ENCODE results near the gene CHST11.

The CHST11 gene

GRCh38 chr12:104421343-104421742 is 35.4 kb upstream of the CHST11 start:
- no peak for TF ChIP-seq POLR2A (IDR thresholded peaks at IDR 0.05; ENCODE audit: low read depth, low read length)
- no peak for FAIRE-seq
- no peak for DNase-seq (ENCODE audit: insufficient read length, low spot score)

- TF ChIP-seq POLR2A (IDR thresholded peaks at IDR 0.05; ENCODE audit: low read depth, low read length) = no peak
- FAIRE-seq = no peak
- DNase-seq (ENCODE audit: insufficient read length, low spot score) = no peak
Measured at GRCh38 chr12:104422441-104422840, 34.3 kb upstream of the CHST11 start.

GRCh38 chr12:104423273-104423672 is 33.5 kb upstream of the CHST11 start:
- DNase-seq (ENCODE audit: insufficient read length, low spot score) (no peak), FAIRE-seq (no peak)
- no peak for TF ChIP-seq POLR2A (IDR thresholded peaks at IDR 0.05; ENCODE audit: low read depth, low read length)

- FAIRE-seq (no peak), DNase-seq (ENCODE audit: insufficient read length, low spot score) (no peak)
- TF ChIP-seq POLR2A (IDR thresholded peaks at IDR 0.05; ENCODE audit: low read depth, low read length) = no peak
Measured at GRCh38 chr12:104423809-104424208, 32.9 kb upstream of the CHST11 start.

- FAIRE-seq = no peak
- TF ChIP-seq POLR2A (IDR thresholded peaks at IDR 0.05; ENCODE audit: low read depth, low read length) = no peak
- no peak for DNase-seq (ENCODE audit: insufficient read length, low spot score)
Measured at GRCh38 chr12:104424955-104425354, 31.8 kb upstream of the CHST11 start.

- DNase-seq (ENCODE audit: insufficient read length, low spot score) (no peak), FAIRE-seq (no peak)
- no peak for TF ChIP-seq POLR2A (IDR thresholded peaks at IDR 0.05; ENCODE audit: low read depth, low read length)
Measured at GRCh38 chr12:104425614-104426013, 31.1 kb upstream of the CHST11 start.

GRCh38 chr12:104426926-104427546 is 29.7 kb upstream of the CHST11 start:
- TF ChIP-seq POLR2A (IDR thresholded peaks at IDR 0.05; ENCODE audit: low read depth, low read length) = no peak
- DNase-seq (ENCODE audit: insufficient read length, low spot score) = no peak
- no peak for FAIRE-seq

- no peak for FAIRE-seq
Measured at GRCh38 chr12:104427547-104427938, 29.2 kb upstream of the CHST11 start.

GRCh38 chr12:104433061-104433460 is 23.7 kb upstream of the CHST11 start:
- no peak for TF ChIP-seq POLR2A (IDR thresholded peaks at IDR 0.05; ENCODE audit: low read depth, low read length)
- no peak for FAIRE-seq
- no peak for DNase-seq (ENCODE audit: insufficient read length, low spot score)

More at GRCh38 chr12:104427547-104427938, 29.2 kb upstream of the CHST11 start:
- DNase-seq (ENCODE audit: insufficient read length, low spot score) = no peak
- TF ChIP-seq POLR2A (IDR thresholded peaks at IDR 0.05; ENCODE audit: low read depth, low read length) = no peak

- FAIRE-seq = no peak
Measured at GRCh38 chr12:104434129-104434528, 22.6 kb upstream of the CHST11 start.

GRCh38 chr12:104435175-104435574 is 21.6 kb upstream of the CHST11 start:
- no peak for DNase-seq (ENCODE audit: insufficient read length, low spot score)
- no peak for FAIRE-seq
- TF ChIP-seq POLR2A (IDR thresholded peaks at IDR 0.05; ENCODE audit: low read depth, low read length) = no peak

More at GRCh38 chr12:104434129-104434528, 22.6 kb upstream of the CHST11 start:
- TF ChIP-seq POLR2A (IDR thresholded peaks at IDR 0.05; ENCODE audit: low read depth, low read length) = no peak
- no peak for DNase-seq (ENCODE audit: insufficient read length, low spot score)

GRCh38 chr12:104435765-104436164 is 21.0 kb upstream of the CHST11 start:
- no peak for FAIRE-seq
- DNase-seq (ENCODE audit: insufficient read length, low spot score) = no peak
- no peak for TF ChIP-seq POLR2A (IDR thresholded peaks at IDR 0.05; ENCODE audit: low read depth, low read length)

- FAIRE-seq (no peak), DNase-seq (ENCODE audit: insufficient read length, low spot score) (no peak)
- TF ChIP-seq POLR2A (IDR thresholded peaks at IDR 0.05; ENCODE audit: low read depth, low read length) = no peak
Measured at GRCh38 chr12:104436790-104437189, 20.0 kb upstream of the CHST11 start.

- no peak for TF ChIP-seq POLR2A (IDR thresholded peaks at IDR 0.05; ENCODE audit: low read depth, low read length)
- DNase-seq (ENCODE audit: insufficient read length, low spot score) (no peak), FAIRE-seq (no peak)
Measured at GRCh38 chr12:104438134-104438533, 18.6 kb upstream of the CHST11 start.

- FAIRE-seq (no peak), DNase-seq (ENCODE audit: insufficient read length, low spot score) (no peak)
- no peak for TF ChIP-seq POLR2A (IDR thresholded peaks at IDR 0.05; ENCODE audit: low read depth, low read length)
Measured at GRCh38 chr12:104439137-104439536, 17.6 kb upstream of the CHST11 start.

GRCh38 chr12:104443008-104443407 is 13.7 kb upstream of the CHST11 start:
- no peak for TF ChIP-seq POLR2A (IDR thresholded peaks at IDR 0.05; ENCODE audit: low read depth, low read length)
- FAIRE-seq (no peak), DNase-seq (ENCODE audit: insufficient read length, low spot score) (no peak)
